Measurements from ENCODE around the gene DLG2. TPM values are rescaled to one million over a fixed set of nuclear protein-coding genes. Genes with fewer than 3 reads are reported as not detected.

Gene DLG2
- total and polyA plus RNA-seq, 2 donors (not counting 3 experiments of a cell fraction or from before 2014, with no cell fraction given) = 0.15 to 1.1 TPM

GRCh38 chr11:85132851-85133585 is 494.1 kb downstream of the DLG2 start:
- Histone ChIP-seq H3K4me2 (ENCODE audit: insufficient read depth, low read length) (no peak overlapping the region), H4K20me1 (replicated peaks; ENCODE audit: control insufficient read depth, extremely low read depth, insufficient read depth, low read length) (no peaks in the 10 kb centered on the region), H2AFZ (ENCODE audit: low read depth, low read length) (no peak overlapping the region), H3K27me3 (ENCODE audit: control insufficient read depth in 2 of 2, insufficient read depth in 2 of 2, low read length in 2 of 2) (no peaks in the 10 kb centered on the region), H3K27ac (ENCODE audit: insufficient read depth, low read depth, low read length) (no peak overlapping the region), H3K79me2 (ENCODE audit: control insufficient read depth, insufficient read depth, low read length) (no peaks in the 10 kb centered on the region), H3K9me3 (replicated peaks; ENCODE audit: control insufficient read depth, insufficient read depth, low read length) (peaks cover 2% of the 10 kb centered on the region), H3K9me1 (replicated peaks; ENCODE audit: control insufficient read depth, extremely low read depth, insufficient read depth, low read length) (no peaks in the 10 kb centered on the region), H3K4me1 (ENCODE audit: control insufficient read depth, extremely low read depth, insufficient read depth, low read length) (no peaks in the 10 kb centered on the region), H3K36me3 (ENCODE audit: control insufficient read depth in 2 of 2, extremely low read depth in 1 of 2, insufficient read depth in 2 of 2, low read length in 2 of 2) (no peaks in the 10 kb centered on the region), H3K9ac (replicated peaks; ENCODE audit: extremely low read depth, insufficient read depth, low read length) (no peak overlapping the region), H3K4me3 (replicated peaks in 1 of 3; ENCODE audit: insufficient read depth in 1 of 3, low read depth in 1 of 3, low read length in 3 of 3) (no peak overlapping the region)
- DNase-seq (ENCODE audit: low read depth, low spot score) (no peak), FAIRE-seq (no peak)
- no TSS peak for BruUV-seq (replicated peaks)
- ChIA-PET CTCF (no interaction called here), POLR2A (no interaction called here)
- dilution Hi-C loops (cut with MboI; ENCODE audit: extremely low pct_ligation_motif_present, low sequenced_read_pairs) = no loop called here
- TF ChIP-seq EZH2 (IDR thresholded peaks at IDR 0.05; ENCODE audit: borderline replicate concordance, low read depth, low read length, severe bottlenecking) (no peak), JUN (IDR thresholded peaks at IDR 0.05; ENCODE audit: borderline replicate concordance, insufficient read depth, insufficient read length, low read depth) (no peak), GATA2 (IDR thresholded peaks at IDR 0.05; ENCODE audit: insufficient read depth, insufficient read length, low read depth, low read length) (no peak), POLR2A (IDR thresholded peaks at IDR 0.05; ENCODE audit: low read depth, low read length) (no peak), MAX (IDR thresholded peaks at IDR 0.05; ENCODE audit: insufficient read depth, insufficient read length) (no peak), CTCF (IDR thresholded peaks at IDR 0.05; ENCODE audit: extremely low read depth in 1 of 2, insufficient read depth in 1 of 2, low read depth in 1 of 2, low read length in 2 of 2) (no peak), POLR2AphosphoS5 (IDR thresholded peaks at IDR 0.05; ENCODE audit: insufficient read depth, low read depth, low read length) (no peak), MYC (IDR thresholded peaks at IDR 0.05; ENCODE audit: low read depth, low read length) (no peak), FOS (IDR thresholded peaks at IDR 0.05; ENCODE audit: borderline replicate concordance, insufficient read depth, low read length) (no peak)
- intact Hi-C loops (cut with micrococcal nuclease) = no loop called here
